ENCODE results near the gene CNGA1.

The CNGA1 gene

DNA sequence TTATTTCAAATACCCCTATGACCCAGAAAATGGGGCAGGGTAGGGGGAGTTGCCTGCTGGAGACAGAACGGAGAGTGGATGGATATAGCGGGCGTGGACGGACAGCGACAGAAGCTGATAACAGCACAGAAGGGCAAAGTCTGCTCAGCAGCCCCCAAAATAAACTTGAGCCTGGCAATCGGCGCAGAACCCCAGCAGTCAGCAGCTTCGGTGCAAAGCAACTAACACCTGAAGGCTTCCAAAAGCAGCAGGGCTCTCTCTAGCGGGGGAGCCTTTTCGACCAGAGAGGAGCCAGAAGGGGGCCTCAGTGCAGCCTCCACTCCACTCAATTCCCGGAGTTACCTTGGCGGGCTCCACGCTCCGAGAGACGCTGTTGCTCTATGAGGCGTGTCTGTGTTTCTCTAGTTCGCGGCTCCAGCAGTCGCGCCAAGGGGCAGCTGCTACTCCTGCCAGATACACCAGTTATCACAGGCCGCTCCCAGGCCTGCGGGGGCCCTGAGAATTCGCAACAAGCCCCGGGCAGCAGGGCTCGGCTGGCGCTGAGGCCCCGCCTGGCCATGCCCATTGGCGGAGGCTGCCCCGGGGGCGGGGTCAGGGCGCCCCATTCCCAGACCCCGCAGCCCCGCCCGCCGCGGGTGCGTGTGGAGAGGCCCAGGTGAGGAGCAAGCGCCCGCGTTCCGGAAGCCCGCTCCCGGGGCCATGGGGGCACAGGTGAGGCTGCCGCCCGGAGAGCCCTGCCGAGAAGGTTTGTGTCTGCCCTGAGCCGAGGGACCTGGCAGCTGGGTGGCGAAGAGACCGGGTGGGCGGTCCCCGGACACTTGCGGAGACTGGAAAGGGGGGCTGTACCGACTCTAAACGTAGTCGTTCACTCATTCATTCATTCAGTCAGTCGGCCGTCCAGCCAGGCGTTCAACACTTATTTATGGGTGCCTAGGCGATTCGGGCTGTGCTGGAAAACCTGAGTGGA, at the start of gene CNGA1, which contains the start of gene NIPAL1:
Gene CNGA1 (minus strand): TSS at position 541 of the 967 bp plus-strand sequence. CDS start 63,992 bp downstream, outside the sequence.
Gene NIPAL1 (plus strand): TSS at position 632 of the 967 bp plus-strand sequence. CDS start 68 bp downstream, at position 700.
- DNase-seq: peak; percentile 52

DNA sequence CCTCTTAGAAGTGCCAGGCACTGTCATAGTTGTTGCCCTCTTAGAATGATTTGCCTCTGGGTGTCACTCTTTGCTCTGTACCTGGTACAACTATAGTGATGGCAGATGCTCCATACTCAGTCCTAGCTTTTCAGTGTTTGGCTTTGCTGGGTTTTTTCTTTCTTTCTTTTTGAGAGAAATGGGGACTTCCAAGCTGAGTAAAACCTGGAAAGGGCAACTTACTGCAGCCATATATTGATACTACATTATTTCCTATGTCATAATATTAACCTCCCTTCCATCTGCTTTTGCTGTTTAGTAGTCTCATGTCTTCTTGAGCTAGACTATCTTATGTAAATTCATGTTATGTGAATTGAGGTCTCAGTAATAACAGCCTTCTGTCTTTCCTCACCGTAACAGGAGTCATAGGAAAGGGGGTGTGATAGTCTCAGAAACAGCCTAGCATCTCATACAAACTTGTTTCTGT, 49.1 kb upstream of the CNGA1 start:
- no peak for DNase-seq

DNA sequence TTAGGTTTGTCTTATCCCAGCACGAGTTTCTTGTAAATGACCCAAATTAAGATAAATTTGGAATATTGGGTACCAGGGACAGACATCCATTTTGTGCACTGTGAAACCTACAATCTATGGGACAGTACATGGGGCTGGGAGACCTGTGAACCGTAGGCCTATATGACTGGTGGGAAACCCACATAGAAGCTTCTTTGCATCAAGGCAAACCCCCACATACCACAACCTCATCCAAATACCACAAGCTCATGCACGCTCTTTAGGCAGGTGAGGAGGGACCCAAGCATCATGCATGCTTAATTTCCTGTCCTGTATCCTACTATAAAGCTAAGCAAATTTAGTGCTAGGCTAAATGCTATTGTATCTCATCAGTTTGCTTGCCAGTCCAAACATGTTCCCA, 47.9 kb upstream of the CNGA1 start:
- no peak for DNase-seq

DNA sequence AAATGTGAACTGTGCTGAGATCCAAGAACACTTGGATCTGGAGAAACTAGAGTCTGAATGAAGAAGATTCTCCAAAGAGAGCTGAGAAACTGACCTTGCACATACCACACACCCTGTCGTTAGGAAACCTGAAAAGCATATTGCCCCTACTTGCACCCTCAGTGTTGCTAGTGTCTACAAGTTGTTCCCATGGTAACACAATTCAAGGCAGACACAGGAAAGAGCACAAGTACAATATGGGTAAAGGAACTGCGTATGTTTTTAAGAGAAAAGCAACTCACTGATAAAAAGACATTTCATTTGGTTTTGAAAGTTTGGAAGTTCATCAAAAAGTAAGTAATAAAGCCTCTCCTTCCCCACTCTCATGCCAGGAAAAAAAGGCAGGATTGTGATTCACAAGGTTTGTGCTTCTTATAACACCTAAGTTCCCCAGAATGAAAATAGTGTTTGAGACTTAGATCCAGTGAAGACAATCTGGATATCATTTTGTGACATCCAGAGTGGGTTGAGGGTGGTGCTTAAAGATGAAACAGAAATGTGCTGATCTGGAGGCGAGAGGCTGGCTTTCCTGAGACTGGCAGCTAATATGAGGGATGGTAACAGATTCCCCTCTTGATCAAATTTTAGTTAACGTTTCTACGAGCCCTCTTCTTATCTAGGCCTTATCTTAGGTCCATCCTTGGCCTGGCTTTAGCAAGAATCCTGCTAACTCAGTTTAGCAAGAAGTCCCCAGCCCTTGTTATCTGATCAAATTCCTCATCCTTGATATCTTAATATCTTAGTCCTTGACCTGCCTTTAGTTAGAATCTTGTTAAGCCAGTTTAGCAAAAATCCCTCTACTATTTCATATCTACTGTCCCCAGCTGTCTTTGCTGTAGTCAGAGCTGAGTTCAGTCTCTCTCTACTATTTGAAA, 42.4 kb upstream of the CNGA1 start:
- DNase-seq: no peak

DNA sequence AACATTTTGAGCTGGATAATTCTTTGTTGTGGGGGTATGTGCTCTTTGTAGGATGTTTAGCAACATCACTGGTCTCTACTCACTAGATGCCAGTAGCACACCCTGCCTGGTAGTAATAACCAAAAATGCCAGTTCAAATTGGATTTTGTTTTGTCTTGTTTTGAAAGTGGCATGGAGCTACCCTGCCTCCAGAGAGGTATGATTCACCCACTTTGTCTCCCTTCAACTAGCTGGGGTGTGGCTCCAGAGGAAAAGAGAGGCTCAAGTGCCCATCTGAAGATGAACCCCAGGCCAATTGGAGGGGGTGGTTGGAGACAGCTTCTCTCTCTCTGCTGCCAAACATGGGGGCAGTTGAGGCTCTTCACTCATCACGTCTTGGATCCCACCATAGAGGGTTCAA, 34.6 kb upstream of the CNGA1 start:
- no peak for DNase-seq

DNA sequence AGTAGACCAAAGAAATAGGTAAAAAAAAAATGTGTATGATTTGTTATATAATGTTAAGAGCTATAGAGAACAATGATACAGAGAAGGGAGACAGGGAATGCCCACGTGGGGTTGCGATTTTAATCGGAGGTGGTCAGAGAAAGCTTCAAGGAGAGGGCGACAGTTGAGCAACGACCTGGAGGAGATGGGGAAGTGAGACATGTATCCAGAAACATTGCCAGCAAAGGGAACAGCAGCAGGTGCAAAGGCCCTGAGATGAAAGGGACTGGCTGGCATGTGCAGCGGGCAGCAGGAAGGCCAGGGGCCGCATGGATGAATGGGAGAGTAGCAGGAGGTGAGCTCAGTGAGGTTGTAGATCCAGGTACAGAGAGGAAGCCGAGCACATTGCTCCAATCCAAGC, 33.0 kb upstream of the CNGA1 start:
- no peak for DNase-seq

DNA sequence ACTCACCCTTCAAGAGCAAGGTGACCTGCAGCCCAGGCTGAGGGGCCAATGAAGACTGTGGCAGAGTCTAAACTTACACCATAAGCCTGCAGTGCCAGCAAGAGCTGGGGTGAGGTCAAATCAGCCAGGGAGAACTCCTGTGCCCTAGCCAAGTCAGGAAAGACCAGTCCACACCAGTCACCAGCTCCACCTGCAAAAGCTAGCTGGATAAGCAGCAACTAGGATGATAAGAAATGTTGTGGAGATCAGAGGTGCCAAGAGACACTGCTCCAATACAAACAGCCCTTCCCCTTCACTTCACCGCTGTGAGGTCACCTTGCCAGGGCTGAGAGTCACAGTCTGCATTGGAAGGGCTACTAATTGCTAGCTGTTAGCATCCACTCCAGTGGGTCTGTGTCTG, 31.4 kb upstream of the CNGA1 start:
- no peak for DNase-seq

DNA sequence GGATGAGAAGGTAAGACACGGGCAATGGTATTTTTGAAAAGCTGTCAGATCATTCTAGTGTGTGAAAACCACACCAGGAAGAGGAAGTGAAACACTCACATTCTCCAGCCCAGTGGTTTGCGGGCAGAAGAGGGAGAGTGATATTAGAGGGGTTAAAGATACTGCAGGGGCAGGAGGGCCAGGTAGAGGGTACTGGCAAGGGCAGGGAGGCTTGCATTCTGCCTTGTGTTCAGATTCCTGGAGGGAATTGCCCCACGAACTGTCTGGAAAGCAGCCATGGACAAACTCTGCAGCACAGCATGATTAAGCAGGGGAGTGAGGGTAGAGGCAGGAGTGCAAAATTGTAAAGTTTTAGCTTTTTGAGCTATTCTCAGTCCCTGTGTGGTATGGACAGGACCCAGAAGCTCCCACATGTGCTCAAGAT, 31.0 kb upstream of the CNGA1 start:
- no peak for DNase-seq

DNA sequence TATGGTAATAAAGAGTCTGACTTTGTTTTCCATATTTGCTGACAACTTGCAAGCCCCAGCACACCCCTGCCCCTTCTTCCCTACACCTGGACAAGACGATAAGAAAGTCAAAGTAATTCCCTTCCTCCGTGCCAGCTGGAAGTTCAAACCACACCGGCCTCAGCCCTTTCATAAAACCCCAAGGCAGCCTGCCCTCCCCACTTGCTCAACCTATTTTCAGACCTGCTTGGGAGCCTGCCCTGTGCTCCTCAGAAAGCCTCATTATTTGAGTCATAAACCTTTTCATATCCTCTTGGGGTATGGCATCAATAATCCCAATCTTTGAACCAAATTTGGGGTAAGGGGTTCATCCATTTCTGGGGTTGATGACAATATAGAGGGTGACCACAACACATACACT, 29.6 kb upstream of the CNGA1 start:
- DNase-seq: no peak

DNA sequence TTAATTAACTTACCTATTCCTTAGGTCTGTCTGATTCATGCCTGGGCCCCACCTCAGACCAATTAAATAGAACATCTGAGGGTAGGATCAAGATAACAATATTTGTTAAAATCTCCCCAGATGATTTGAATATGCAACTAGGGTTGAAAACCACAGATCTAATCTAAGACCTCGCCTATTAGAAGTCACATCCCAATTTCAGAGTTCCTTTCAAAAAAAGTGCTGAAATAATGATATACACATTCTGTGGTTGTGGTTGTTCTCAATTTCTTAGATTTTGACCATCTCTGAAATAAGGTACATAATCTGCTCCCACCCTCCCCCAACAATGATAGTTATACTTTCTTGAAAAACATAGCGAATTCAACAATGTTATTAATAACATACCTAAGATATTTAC, 27.8 kb upstream of the CNGA1 start:
- no peak for DNase-seq

DNA sequence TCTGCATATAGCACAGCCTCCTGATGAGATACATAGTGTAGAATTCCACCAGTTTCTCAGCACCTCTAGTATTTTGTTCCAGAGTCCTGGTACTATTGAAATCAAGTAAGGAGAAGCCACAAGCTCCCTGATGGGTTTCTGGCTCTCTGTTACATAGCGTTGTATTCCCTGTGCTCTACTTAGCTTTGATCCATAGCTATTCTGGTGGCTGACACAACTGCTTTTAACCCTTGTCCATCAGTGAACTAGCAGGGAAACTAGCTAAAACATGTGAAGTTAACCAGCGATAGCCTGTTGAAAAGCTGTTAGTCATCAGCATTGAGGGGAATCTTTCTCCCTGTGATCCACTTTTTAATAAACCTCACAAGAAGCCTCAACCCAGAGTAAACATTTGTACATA, 27.0 kb upstream of the CNGA1 start:
- no peak for DNase-seq

DNA sequence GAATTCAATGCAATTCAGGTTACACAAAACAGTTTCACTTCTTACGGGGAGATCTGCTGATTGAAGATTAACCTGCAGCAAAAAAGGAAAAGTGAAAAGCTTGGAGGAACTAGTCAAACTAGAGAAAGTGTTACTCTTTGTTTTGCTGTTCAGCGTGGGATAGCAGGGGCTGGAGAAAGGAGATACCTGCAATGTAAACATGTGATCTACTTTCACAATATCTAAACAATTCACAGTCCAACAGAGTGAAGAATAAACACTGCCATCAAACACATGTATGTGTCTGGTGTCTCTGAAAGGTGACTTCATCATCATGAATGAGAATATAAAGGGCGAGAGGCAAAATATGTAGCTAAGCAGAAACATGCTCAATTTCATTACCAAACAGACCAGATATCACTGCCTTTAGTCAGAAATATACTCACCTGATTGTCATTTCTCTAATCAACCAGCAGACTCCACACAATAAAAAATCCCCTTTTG, 26.5 kb upstream of the CNGA1 start:
- DNase-seq: no peak

DNA sequence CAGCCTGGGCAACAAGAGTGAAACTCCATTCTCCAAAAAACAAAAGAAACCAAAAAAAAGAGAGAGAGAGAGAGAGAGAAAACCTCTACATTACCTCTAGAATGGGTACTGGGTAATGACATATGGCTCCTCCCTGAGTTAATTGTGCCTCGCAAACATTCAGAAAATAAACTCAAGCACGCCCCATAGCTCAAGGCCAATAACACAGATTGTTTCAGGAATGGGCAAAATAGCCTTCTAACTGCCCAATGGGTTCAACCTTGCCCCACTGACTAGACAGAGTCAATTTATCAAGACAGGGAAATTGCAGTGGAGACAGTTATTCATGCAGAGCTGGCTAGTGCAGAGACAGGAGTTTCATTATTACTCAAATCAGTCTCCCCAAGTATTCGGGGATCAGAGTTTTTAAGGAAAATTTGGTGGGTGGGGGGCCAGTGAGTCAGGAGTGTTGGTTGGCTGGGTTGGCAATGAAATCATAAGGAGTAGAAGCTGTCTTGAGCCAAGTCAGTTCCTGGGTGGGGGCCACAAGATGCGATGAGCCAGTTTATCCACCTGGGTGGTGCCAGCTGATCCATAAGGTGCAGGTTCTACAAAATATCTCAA, 25.2 kb upstream of the CNGA1 start:
- DNase-seq: no peak

DNA sequence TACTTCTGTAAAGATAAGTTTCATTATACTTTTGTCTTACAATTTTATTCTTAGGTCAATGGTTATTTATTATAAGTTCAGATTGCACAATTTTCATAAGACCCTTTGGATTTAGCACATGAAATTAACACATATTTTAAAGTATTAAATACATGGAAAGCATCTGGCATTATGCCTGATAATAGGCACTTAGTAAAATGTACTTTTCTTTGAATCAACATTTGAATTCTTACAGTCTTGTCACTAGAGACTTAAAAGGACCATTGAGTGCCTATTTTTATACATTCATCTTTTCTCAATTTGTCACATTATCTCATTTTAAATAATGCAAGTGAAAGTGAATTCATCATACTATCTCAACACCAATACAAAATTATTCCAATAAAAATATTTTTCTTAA, 23.1 kb upstream of the CNGA1 start:
- DNase-seq: no peak

DNA sequence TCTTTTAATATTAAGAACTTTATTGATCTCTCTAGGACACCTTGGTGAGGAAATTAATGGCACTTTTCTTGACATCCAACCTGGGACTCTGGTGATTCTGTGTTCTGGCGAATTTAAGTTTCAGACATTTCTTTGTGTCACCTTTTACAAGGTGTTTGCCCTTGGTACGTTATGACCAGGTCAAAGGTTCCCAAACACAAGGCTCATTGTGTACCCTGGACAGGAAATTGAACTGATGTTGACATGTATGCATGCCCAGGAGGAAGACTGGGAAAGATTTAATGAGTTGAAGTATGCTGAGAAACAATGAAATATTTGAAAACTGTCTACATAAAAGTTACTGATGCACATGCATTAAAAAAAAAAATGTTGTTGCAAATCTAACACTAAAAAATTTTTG, 22.2 kb upstream of the CNGA1 start:
- no peak for DNase-seq

DNA sequence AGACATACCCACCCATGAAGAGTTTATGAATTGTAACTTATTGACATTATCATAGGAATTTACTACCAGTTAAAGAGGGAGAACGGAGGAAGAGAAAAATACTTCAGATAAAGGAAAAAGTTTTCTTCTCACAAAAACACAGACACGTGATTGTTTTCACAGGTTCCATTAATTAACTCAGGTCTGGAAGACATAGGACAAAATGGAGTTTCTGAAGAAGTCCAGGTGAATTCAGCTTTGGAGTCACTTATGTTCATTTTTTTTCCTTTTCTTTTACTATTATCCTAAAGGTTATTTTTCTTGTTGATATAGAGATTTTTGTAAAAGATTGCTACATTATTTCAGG, 20.6 kb upstream of the CNGA1 start:
- no peak for DNase-seq

DNA sequence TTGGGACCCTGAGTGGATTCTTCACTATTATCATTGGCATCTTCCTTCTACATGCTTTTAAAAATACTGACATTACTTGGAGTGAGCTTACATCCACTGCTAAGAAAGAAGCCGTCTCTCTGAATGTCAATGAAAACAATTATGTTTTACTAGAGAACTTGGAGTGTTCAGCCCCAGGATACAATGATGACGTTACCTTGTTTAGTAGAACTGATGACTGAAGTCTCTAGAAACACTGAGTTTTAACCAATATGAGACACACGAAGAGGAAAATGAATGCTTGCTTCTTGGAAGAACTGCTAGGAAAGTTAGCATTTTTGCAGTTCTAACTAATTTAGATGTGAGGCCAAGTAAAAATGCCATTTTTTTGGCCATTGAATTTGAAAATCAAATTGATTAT, 19.5 kb upstream of the CNGA1 start:
- DNase-seq: no peak

DNA sequence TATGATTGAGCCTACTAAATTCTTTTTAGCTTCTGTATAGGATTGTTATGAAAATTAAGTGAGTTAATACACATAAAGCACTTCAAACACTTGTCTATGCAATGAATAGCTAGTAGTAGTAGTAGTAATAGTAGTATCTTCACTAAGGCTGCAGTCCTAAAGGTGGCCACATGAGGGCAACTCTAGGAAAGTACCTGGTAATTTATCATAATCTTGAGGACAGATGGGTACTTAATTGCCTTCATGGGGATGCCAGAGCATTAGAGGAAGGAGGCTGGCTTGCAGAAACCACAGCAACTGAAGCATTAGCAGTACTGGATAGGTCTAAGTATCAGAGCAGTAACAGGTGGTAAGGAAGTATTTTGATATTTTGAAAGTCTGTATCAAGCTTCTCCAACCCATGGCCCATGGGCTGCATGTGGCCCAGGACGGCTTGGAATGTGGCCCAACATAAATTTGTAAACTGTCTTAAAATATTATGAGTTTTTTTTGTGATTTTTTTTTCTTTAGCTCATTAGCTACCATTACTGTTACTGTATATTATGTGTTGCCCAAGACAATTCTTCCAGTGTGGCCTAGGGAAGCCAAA, 17.4 kb upstream of the CNGA1 start:
- DNase-seq: peak; percentile 62

DNA sequence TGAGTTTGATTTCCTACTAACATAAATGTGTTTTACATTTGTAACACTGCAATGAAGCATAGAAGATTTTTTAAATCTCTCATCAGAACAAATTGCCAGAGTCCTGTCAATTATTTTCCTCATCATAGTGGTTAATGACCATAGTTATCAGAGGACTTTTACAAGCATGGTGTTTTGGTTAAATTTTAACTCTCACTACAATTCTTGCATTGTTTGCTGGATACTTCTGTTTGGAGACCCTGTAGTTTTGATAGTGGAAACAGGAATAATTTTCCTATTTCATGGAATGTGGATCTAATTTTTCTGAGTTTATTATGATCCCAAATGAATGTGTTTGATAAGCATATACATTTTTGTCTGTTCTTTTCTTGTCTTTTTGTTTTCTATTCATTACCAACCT, 16.9 kb upstream of the CNGA1 start:
- DNase-seq: no peak

DNA sequence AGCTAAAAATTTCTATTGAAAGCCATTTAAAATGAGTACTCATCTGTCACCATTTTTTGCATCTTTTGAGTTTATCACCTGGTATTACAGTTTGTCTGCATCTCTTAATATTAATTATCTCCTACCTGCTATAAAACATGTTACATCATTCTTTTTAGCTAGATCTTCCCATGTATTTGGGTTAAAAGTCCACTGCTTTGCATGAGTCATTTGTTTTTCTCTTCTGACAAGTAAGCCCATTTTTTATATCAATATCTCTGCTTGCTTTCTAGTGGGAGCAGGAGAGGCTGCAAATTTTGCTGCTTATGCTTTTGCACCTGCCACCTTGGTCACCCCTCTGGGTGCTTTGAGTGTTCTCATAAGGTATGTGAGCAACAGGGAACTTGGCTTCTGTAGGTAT, 16.2 kb upstream of the CNGA1 start:
- DNase-seq: no peak

DNA sequence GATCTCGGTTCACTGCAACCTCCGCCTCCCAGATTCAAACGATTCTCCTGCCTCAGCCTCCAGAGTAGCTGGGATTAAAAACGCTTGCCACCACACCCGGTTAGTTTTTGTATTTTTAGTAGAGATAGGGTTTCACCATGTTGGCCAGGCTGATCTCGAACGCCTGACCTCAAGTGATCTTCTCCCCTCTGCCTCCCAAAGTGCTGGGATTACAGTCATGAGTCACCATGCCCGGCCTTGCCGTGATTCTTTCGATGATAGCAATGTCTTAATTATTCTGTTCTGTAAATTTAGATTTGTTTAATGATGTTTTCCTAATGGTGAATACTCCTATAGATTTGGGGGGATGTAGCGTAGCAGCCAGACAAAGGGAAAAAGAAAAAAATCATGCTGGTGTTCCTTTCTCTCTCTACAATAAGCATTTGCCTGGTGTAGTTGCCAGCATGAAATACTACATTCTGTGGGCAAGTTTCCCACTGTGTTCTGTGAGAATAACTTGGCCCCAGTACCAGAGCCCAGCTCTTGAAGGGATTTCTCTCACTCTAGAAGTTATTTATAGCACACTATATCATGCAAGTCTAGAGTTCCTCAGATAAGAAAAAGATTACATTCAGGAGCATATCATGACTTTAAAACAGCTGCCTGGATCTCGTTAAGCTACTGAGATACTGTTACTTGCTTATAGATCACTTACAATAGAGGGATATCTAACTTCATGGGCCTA, 15.5 kb upstream of the CNGA1 start:
- DNase-seq: no peak

DNA sequence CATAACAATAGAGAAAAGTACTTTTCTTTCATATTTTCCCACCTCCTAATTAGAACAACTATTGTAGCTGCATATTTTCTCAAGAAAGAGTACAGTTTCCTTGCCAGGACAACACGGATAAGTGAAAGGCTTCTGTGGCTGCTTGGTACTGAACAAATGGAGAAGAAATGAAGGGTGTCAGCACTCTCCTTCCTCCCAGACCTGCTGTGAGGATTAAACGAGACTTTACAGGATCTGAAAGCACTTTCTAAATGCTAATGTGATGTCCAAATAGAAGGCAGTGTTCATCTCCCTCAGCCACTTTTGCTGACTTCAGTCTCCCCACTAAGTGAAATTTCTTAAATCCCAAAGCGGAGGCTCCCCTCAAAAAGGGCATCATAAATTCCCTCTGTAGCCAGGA, 14.0 kb upstream of the CNGA1 start:
- no peak for DNase-seq

All from DMS 273 treated with DMSO at 0.1 percent for 48 hours (cell line).